SW480 (cell line): ENCODE measurements around the gene RBM44.
"Not testable (repeated sequence)": the region's sequence is repeated elsewhere in the genome, so short reads cannot be mapped to it uniquely, and the experiment has no call there.

Experiments used
- DNase-seq: peaks from one replicate; pipeline ENCODE4 v3.0.0-alpha.2; 2016; ENCODE audit warnings: low spot score

The RBM44 gene

GRCh38 chr2:237783678-237784077, 14.9 kb upstream of the RBM44 start:
- DNase-seq = not testable (repeated sequence)

DNA sequence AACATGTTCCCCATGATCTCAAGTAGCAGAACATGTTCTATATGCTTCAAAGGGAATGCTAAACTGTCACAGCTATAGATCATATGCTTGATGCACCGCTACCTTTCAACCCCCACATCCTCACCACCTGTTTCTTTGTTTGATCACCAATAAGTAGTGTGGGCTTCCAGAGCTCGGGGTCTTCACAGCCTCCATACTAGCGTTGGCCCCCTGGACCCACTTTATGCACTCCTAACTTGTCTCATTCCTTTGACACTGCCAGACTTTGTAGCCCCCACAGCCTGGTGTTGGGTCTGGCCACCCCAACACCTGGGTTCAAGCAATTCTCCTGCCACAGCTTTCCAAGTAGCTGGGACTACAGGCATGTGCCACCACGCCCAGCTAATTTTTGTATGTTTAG, 11.6 kb upstream of the RBM44 start:
- no peak for DNase-seq

DNA sequence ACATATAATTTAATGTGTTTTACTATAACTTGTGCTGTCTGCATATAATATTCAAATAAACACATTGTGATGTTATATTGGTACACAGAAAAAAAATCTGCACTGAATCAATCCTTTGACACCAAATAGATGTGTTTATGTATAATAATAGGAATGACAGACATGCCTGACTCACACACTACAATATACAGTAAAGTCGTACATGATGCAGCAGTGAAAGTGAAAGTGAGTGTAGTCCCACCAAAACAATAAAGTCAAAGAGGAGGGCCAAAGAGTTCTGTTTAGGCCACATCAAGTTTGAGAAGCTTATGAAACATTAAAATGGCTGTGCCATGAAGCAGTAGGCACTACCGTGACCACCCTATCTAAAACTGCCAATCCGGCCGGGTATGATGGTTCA, 8.2 kb upstream of the RBM44 start:
- DNase-seq = no peak

- DNase-seq = no peak
Observed at GRCh38 chr2:237791977-237792727, 6.4 kb upstream of the RBM44 start.

DNA sequence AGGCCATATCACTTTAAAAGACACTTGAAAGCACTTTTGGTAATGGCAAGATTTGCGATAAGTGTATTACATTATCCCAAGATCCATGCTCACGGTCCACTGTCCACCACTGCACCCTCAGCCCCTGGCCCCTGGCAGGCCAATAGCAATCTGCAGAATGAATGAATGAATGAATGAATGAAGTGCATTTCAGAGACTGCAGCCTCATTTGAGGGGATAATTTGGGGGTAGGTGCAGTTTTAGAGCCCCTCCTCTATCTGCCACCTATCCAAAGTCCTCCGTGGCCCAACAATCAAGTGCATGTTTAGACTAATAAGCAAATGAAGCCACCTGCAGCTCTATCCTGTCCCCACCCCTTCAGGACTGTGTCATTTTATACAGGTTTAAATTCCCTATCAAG, 1.3 kb upstream of the RBM44 start:
- no peak for DNase-seq

- DNase-seq = no peak
Observed at GRCh38 chr2:237799060-237799428, 465 bp downstream of the RBM44 start.

DNA sequence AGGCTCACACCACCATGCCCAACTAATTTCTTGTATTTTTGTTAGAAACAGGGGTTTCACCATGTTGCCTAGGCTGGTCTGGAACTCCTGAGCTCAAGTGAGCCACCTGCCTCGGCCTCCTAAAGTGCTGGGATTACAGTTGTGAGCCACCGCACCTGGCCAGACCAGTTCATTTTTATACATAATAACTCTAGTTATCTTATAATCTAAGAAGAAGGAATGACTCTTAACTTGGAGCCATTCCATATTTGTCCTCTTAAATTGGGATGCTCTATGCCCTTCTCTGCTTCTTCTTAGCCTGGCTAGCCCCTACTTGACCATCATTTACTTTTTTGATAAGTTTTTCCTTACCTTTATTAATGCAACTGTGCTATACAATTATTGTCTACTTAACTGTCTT, 2.9 kb downstream of the RBM44 start:
- DNase-seq = no peak

DNA sequence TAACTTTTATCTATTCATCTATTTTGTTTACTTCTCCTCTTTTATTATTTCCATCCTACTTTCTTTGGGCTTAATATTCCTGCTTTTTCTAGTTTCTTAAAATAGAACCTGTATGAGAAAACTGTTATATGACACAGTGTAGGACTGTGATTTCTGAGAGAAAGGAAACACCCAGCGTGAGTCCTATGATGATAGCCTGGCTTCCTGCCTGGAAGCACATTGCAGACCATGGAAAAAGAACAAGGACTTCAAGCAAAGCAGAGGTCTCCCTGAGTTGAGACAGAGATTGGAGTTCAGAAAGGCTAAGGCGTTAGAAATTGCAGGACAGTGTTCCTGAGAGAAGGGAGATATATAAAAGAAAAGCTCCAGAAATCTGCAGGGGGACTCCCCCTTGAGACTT, 7.8 kb downstream of the RBM44 start:
- DNase-seq = no peak

GRCh38 chr2:237815637-237816036, 17.1 kb downstream of the RBM44 start:
- no peak for DNase-seq

DNA sequence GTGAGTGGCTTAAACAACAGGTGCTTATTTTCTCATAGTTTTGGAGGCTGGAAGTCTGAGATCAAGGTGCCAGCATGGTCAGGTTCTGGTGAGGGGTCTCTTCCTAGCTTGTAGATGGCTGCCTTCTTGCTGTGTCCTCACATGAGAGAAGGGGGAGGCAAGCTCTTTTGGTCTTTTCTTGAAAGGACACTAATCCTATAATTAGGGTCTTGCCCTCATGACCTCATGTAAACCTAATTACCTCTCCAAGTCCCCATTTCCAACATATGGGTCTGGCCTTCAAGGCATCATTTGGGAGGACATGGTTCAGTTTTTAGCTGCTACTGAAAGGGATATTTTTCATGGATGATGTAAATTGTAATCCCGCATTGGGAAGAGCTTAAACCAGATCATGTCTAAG, 18.0 kb downstream of the RBM44 start:
- DNase-seq = no peak

DNA sequence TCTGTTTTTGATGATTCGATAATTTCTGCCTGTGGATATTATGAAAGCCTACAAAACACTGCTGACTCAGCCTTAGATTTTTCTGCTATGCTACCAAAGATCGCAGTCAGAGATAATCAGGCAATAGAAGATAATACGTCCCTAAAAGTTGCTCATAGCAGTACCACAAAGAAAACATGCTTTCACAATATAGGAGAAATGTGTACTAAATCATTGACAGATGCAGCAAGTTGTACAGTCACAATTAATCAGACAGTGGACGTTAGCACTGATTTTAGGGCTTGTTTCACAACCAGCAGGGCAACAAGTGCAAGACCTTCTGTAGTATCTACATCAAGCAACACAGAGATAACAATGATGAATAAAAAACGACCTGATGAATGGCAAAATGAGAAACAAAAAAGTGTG, 19.5 kb downstream of the RBM44 start:
- no peak for DNase-seq

DNA sequence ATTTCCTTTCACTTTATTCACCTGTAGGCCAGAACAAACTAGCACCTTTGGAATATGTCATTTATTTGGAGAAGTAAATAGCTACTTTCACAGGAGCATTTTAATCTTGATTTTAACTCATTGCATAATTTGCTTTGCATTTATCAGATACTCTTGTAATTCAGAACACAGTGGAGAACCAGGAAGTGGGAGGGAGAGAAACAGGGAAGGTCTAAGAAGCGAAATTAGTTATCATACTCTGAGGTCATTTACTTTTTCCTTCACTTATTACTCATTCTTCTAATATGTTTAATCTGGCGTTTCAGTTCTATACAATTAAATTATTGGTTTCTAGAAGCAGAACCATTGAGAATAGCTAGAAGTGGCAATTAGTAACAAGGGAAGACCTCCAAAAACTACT, 20.7 kb downstream of the RBM44 start:
- no peak for DNase-seq

DNA sequence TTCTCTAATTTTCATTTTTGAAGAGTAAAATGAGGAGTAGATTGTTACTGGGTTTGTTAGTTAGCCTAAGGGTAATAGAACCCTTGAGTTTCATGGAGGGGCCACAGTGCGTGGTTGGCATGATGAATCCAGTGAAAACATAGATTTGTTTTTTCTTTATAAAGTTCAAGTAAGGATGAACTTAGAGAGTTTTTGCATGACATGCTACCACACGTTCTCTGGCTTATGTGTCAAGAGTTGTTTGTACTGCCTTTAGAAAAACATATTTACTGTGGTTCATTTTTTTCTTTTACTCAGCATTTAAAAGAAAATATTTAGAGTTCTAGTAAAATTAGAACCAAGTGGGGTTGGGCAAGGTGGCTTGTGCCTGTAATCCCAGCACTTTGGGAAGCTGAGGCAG, 21.8 kb downstream of the RBM44 start:
- no peak for DNase-seq

DNA sequence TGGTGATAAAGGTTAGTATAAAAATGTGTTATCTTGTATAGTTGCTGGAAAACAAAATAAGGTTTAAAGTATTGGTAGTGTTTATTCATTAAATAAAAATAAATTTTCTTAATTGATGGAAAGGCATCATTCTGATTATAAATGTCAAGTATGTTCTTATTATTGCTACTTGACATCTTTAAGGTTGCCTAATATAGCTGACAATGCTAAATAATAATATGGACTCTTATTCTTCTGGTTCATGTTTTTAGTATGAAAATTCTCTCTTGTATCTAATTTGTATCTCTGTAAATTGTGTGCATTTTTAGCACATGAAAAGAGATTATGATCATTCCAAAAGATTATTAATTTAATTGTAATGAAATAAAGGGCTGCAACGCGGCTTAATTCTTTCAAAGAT, 25.0 kb downstream of the RBM44 start:
- no peak for DNase-seq

DNA sequence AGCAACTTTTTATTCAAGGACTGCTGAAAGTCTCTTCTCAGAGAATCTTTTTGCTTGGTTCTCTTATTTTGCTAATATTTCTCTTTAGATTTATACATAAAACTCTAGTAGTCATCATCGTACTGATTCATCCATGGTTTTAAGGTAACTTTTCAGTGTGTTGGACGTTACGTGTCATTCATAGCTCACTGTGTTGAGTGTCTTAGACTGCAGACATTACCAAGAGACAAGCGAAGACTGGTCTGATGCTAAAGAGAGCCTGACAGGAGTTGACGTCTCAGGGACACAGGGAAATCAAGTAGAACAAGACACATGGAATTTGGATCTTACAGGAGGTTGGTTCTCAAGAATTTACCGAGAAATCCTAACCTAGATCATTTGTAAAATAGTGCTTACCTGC, 25.5 kb downstream of the RBM44 start:
- DNase-seq = no peak

GRCh38 chr2:237827421-237827987, 28.9 kb downstream of the RBM44 start:
- DNase-seq = no peak

DNA sequence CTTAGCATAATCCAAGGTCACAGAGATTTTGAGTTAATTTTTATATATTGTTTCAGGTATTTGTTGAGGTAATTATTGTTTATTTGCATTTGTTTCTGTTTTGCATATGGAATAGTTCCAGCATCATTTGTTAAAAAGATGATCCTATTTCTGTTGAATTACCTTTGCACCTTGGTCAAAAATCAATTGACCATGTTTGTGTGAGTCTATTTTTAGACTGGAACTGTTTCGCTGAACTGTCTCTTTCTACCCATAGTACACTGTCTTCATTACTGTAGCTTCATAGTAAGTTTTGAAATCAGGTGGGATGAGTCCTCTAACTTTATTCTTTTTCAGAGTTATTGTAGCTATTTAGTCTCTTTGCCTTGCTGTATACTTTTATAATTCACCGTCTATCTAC, 31.9 kb downstream of the RBM44 start:
- DNase-seq = no peak

DNA sequence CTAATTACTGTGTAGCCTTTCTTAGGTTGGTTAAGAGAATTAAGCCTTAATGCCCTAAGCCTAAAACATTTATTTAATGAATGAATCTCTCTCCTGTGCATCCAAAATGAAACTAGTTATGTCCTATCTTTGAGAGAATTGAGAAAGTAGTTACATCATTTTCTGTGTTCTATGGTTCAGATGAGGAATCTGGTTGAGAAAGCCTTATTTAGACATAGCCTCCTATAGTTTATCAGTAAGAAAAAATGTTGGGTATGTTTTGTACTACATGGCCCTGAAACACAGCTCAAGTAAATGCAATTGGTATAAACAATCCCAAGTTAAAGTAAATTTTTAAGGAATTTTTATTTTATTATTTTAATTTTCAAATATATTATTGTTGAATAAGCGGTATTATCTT, 35.0 kb downstream of the RBM44 start:
- no peak for DNase-seq

DNA sequence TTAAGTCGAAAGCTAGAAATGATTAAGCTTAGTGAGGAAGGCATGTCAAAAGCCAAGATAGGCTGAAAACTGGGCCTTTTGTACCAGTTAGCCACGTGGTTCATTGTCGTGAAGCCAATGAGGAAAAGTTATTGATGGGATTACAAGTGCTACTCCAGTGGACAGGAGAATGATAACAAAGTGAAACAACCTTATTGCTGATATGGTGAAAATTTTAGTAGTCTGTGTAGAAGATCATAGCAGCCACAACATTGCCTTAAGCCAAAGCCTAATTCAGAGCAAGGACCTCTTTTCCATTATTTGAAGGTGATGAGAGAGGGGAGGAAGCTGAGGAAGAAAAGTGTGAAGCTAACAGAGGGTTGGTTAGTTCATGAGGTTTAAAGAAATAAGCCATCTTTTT, 36.8 kb downstream of the RBM44 start:
- no peak for DNase-seq

GRCh38 chr2:237841051-237841450, 42.5 kb downstream of the RBM44 start:
- DNase-seq = no peak

DNA sequence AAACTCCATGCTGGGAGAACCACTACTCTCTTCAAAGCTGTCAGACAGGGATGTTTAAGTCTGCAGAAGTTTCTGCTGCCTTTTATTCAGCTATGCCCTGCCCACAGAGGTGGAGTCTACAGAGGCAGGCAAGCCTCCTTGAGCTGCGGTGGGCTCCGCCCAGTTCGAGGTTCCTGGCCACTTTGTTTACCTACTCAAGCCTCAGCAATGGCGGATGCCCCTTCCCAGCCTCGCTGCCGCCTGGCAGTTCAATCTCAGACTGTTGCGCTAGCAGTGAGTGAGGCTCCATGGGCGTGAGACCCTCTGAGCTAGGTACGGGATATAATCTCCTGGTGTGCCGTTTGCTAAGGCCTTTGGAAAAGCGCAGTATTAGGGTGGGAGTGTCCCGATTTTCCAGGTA, 50.4 kb downstream of the RBM44 start:
- DNase-seq = not testable (repeated sequence)

GRCh38 chr2:237854295-237854694, 55.7 kb downstream of the RBM44 start:
- no peak for DNase-seq

- no peak for DNase-seq
Observed at GRCh38 chr2:237857791-237858190, 59.2 kb downstream of the RBM44 start.
